Measurements from ENCODE around the gene WWOX.

Gene WWOX

GRCh38 chr16:78438632-78439031 is 339.2 kb downstream of the WWOX start:
- no peak for DNase-seq (ENCODE audit: low spot score)

- no peak for DNase-seq (ENCODE audit: low spot score)
Measured at GRCh38 chr16:78439646-78440045, 340.2 kb downstream of the WWOX start.

- DNase-seq (ENCODE audit: low spot score): no peak
Measured at GRCh38 chr16:78441298-78441697, 341.8 kb downstream of the WWOX start.

- DNase-seq (ENCODE audit: low spot score): no peak
Measured at GRCh38 chr16:78443542-78444364, 344.3 kb downstream of the WWOX start.

- no peak for DNase-seq (ENCODE audit: low spot score)
Measured at GRCh38 chr16:78445818-78446217, 346.4 kb downstream of the WWOX start.

- peak; percentile 74 for DNase-seq (ENCODE audit: low spot score)
Measured at GRCh38 chr16:78446486-78446885, 347.0 kb downstream of the WWOX start.

- no peak for DNase-seq (ENCODE audit: low spot score)
Measured at GRCh38 chr16:78446992-78447563, 347.6 kb downstream of the WWOX start.

- DNase-seq (ENCODE audit: low spot score): no peak
Measured at GRCh38 chr16:78448658-78449271, 349.3 kb downstream of the WWOX start.

- DNase-seq (ENCODE audit: low spot score): no peak
Measured at GRCh38 chr16:78450255-78450654, 350.8 kb downstream of the WWOX start.

- DNase-seq (ENCODE audit: low spot score): no peak
Measured at GRCh38 chr16:78452025-78452555, 352.6 kb downstream of the WWOX start.

- DNase-seq (ENCODE audit: low spot score): no peak
Measured at GRCh38 chr16:78455861-78456260, 356.4 kb downstream of the WWOX start.

GRCh38 chr16:78458588-78458987 is 359.1 kb downstream of the WWOX start:
- no peak for DNase-seq (ENCODE audit: low spot score)

- DNase-seq (ENCODE audit: low spot score): no peak
Measured at GRCh38 chr16:78460428-78460827, 361.0 kb downstream of the WWOX start.

- no peak for DNase-seq (ENCODE audit: low spot score)
Measured at GRCh38 chr16:78461087-78461486, 361.6 kb downstream of the WWOX start.

- no peak for DNase-seq (ENCODE audit: low spot score)
Measured at GRCh38 chr16:78461496-78462287, 362.2 kb downstream of the WWOX start.

GRCh38 chr16:78462288-78463208 is 363.1 kb downstream of the WWOX start:
- no peak for DNase-seq (ENCODE audit: low spot score)

- DNase-seq (ENCODE audit: low spot score): no peak
Measured at GRCh38 chr16:78463591-78463990, 364.1 kb downstream of the WWOX start.

- DNase-seq (ENCODE audit: low spot score): no peak
Measured at GRCh38 chr16:78464833-78465232, 365.4 kb downstream of the WWOX start.

GRCh38 chr16:78465730-78466129 is 366.3 kb downstream of the WWOX start:
- DNase-seq (ENCODE audit: low spot score): no peak

- no peak for DNase-seq (ENCODE audit: low spot score)
Measured at GRCh38 chr16:78469787-78470186, 370.3 kb downstream of the WWOX start.

- DNase-seq (ENCODE audit: low spot score): no peak
Measured at GRCh38 chr16:78473031-78473699, 373.7 kb downstream of the WWOX start.

All from RKO (cell line).